Measurements from ENCODE around the gene PTGR3. TPM values are rescaled to one million over a fixed set of nuclear protein-coding genes. Genes with fewer than 3 reads are reported as not detected.

PTGR3 gene
- total and polyA plus RNA-seq, 2 experiments from 2014 or later, result 17.4 to 21.1 TPM

DNA sequence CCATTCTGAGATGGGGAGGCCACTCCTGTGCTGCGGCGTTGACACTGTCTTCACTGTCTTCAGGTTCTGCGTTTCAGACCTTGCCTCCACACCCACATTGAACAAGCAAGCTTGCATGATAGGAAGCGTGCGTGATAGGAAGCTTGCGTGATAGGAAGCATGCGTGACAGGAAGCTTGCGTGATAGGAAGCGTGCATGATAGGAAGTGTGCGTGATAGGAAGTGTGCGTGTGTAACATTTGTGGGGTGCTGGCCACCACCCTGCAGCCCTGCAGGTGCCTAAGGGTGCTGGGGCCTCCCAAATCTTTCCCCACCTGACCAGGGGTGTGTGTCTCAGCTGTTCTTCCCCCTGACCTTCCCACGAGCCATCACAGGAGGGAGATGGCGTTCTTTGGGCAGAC, 27.0 kb upstream of the PTGR3 start:
- no peaks in the 10 kb centered on the region for H3K9me3 ChIP-seq (ENCODE audit: low read depth)
- no peak for DNase-seq (ENCODE audit: low read depth in 1 of 2, low spot score in 1 of 2)
- peaks cover 10% of the 10 kb centered on the region for H3K4me1 ChIP-seq (ENCODE audit: low read depth)
- no peaks in the 10 kb centered on the region for H3K36me3 ChIP-seq
- H3K4me3 ChIP-seq, result no peak overlapping the region
- H3K27ac ChIP-seq, result no peak overlapping the region
- H3K27me3 ChIP-seq, result no peaks in the 10 kb centered on the region
- no peak for TF ChIP-seq CTCF (IDR thresholded peaks at IDR 0.05; ENCODE audit: low read depth, low read length)

DNA sequence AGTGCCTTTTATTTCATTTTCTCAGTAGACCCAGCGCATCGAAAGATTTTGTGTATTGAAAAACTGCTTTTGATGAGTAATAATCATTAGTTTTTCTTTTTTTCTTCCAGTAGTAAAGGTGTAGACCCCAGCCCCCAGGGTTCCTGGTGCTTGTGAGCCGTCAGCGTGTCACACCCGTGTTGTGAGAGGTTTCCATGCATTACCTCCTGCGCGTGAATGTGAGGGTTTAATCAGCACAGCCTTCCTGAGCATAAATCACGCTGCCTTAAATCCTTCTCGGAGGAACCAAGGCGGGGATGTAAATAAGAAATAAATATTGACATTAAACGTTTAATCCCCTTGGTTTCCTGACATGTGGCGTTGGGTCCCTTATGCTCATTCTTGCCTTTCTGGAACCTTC, 26.0 kb upstream of the PTGR3 start:
- no peak for DNase-seq (ENCODE audit: low read depth in 1 of 2, low spot score in 1 of 2)
- no peak overlapping the region for H3K27ac ChIP-seq
- H3K9me3 ChIP-seq (ENCODE audit: low read depth), result no peaks in the 10 kb centered on the region
- no peaks in the 10 kb centered on the region for H3K36me3 ChIP-seq
- TF ChIP-seq CTCF (IDR thresholded peaks at IDR 0.05; ENCODE audit: low read depth, low read length), result no peak
- no peaks in the 10 kb centered on the region for H3K27me3 ChIP-seq
- peaks cover 10% of the 10 kb centered on the region for H3K4me1 ChIP-seq (ENCODE audit: low read depth)
- no peak overlapping the region for H3K4me3 ChIP-seq

GRCh38 chr18:75231053-75231406, 22.1 kb upstream of the PTGR3 start:
- H3K4me1 ChIP-seq (ENCODE audit: low read depth), result peaks cover 36% of the 10 kb centered on the region
- H3K27me3 ChIP-seq, result no peaks in the 10 kb centered on the region
- H3K9me3 ChIP-seq (ENCODE audit: low read depth), result no peaks in the 10 kb centered on the region
- no peak overlapping the region for H3K27ac ChIP-seq
- TF ChIP-seq CTCF (IDR thresholded peaks at IDR 0.05; ENCODE audit: low read depth, low read length), result no peak
- no peak for DNase-seq (ENCODE audit: low read depth in 1 of 2, low spot score in 1 of 2)
- H3K36me3 ChIP-seq, result no peaks in the 10 kb centered on the region
- no peak overlapping the region for H3K4me3 ChIP-seq

DNA sequence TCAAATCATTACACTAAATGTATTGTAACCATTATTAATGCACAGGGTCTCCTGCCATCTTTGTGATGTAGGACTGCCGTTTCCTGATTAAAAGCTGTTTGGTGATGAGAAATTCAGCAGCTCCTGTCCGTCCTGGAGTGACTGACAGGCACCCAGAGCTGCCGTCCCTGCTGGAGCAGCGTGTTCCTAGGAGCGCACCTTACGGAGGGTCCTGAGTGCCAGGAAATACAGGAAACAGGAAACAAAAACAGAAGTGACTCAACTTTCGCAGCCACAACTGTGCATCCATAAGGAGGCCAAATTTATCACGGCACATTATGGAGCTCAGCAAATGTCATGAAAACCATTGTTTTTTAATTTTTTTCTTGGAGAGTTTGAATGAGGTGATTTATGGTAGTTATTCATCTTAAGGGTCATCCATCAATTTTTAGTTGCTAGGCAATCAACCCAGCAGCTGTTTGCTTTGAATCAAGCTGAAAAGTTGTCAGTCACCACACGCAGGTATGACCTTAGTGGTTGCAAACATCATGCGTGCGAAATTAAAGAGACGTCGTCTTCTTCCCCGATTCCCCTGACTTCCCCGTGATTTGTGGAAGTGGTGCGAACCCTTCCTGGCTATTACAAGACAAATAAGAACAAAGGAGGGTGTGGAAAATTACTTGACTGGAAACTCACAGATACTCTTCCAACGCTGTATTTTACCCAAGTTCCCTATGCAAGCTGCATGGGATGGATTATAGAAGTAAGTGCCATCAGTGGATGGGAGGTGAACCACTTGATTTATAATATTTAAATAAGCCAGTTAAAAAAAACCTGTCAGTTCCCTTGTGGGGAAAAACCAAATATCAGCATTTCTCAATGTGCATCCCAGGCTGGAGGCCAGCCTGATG, 21.5 kb upstream of the PTGR3 start:
- Histone ChIP-seq H3K27me3 (no peaks in the 10 kb centered on the region), H3K36me3 (no peaks in the 10 kb centered on the region), H3K4me3 (no peak overlapping the region), H3K27ac (no peak overlapping the region), H3K4me1 (ENCODE audit: low read depth) (peaks cover 38% of the 10 kb centered on the region), H3K9me3 (ENCODE audit: low read depth) (no peaks in the 10 kb centered on the region)
- DNase-seq (ENCODE audit: low read depth in 1 of 2, low spot score in 1 of 2), result no peak
- no peak for TF ChIP-seq CTCF (IDR thresholded peaks at IDR 0.05; ENCODE audit: low read depth, low read length)

- Histone ChIP-seq H3K27me3 (no peaks in the 10 kb centered on the region), H3K27ac (no peak overlapping the region), H3K4me1 (ENCODE audit: low read depth) (peaks cover 38% of the 10 kb centered on the region), H3K4me3 (no peak overlapping the region), H3K9me3 (ENCODE audit: low read depth) (no peaks in the 10 kb centered on the region), H3K36me3 (no peaks in the 10 kb centered on the region)
- TF ChIP-seq CTCF (IDR thresholded peaks at IDR 0.05; ENCODE audit: low read depth, low read length), result no peak
- DNase-seq (ENCODE audit: low read depth in 1 of 2, low spot score in 1 of 2), result no peak
Measured at GRCh38 chr18:75229437-75229836, 20.5 kb upstream of the PTGR3 start.
